Measurements from ENCODE around the gene TUB.
A peak's percentile ranks its signal among the peaks of the same experiment; 100 is the strongest.

Gene TUB

DNA sequence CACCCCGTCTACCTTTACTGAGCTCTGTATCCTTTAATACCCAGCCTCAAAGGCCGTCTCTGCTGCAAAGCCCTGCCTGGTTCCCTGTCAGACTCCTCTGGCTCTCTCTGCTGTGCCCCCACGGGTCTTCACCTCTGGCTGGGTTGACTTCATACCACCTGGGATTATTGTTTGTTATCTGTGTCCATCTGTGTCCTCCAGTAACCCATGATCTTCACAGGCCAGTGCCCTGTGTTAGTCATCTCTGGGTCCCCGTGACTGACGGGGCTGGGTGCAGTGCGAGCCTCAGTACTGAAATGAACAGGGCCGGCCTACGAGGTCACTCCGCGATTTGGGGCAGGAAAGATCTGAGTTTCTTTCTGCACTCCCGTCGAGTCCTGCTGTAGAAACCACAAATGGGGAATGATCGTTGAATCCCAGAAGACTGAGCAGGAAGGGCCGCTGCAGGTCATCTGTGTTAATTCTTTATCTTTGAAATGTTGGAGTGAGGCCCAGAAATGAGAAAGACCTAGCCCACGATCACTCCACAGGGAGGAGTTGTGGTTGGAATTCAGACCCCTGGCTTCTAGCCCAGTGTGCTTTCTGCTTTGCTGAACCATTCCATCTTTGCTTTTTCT is 12.3 kb upstream of the TUB start:
- DNase-seq = no peak

DNA sequence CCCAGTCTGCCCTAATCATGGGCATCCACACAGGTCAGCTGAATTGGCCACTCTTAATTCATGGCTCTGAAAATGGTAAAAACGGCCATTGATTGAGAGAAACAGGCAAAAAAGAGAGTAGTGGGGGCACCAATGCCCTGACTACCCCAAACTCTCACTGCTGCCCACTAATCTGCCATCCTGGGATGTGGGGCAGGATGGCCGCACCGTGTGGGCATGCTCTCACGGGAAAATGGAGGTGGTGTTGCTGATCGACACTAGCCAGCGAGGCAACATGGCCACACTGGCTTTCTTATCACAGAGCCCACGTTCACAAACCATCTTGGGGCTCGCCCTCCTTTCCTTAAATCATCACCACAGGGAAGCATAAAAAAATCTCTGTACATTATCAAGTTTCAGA is 11.2 kb upstream of the TUB start:
- no peak for DNase-seq

DNA sequence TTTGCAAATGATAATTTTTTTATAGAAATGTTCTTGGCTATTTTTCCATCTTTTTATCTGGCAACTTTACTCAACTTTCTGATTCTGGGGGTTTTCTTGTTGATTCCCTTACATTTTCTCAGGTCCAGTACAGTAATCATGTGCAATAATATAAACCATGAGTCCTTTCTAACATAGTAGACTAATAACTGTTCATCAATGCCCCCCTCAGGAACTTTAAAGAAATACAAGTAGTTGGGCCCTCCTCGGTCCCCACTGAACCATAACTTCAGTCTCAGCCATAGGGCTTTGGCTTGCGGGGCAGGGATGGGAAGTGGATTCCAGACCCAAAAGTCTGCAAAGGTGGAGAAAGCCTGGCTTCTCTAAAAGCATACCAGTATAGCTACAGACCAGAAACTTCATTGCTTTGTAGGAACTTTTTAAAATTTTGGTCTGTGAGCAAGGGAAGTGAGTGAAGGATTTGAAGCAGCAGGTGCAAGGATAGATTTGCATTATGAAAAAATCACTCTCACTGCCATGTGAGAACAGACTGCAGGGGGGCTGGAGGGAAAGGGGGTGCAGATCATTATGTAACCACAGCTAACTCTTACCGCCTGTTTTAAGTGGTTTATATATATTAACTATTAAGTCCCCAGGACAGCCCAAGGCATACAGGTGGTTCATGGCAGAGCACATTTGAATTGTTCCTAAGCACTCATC is 10.4 kb upstream of the TUB start:
- DNase-seq = no peak

DNA sequence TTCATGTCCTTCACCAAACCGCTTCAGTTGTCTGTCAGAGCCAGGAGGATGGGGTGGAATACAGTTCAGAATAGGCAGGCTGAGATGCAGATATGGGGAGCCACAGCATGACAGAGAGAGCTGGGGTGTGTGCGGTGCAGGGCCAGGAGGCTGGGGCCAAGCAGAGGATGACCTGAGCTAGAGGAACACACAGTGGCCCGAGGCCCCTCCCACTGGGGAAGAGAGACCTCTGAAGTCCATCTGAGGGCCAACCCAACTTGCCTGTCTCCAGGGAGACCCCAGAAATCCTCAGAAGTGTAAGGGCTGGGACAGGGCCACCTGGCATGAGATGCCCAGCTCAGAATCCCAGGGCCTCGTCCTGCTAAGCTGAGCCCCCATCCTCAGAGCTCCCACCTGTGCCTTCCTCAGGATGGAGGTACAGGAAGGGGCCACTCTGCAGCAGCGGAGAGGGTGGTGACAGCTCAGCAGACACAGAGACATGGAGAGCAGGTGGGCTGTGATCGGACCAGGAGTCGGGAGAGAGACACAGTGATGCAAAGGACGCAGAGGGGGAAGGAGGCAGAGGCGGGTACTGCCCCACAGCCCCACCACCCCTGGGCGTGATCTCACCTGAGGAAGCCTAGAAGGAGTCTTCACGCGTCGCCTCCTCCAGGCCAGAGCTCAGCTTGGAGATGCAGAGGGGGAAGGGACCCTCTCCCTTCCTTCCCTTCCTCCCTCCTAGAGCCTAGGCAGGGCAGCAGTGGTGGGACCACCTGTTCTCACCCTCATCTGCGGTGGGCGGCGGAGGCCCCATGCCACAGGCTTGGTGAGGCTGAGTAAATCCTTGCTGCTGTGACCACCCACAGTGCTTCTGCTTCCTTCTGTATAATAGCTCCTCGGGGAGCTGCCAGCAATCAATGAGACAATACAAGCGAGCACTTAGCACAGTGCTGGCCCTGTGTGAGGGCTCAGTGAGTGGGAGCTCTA is 9.1 kb upstream of the TUB start:
- DNase-seq = no peak

DNA sequence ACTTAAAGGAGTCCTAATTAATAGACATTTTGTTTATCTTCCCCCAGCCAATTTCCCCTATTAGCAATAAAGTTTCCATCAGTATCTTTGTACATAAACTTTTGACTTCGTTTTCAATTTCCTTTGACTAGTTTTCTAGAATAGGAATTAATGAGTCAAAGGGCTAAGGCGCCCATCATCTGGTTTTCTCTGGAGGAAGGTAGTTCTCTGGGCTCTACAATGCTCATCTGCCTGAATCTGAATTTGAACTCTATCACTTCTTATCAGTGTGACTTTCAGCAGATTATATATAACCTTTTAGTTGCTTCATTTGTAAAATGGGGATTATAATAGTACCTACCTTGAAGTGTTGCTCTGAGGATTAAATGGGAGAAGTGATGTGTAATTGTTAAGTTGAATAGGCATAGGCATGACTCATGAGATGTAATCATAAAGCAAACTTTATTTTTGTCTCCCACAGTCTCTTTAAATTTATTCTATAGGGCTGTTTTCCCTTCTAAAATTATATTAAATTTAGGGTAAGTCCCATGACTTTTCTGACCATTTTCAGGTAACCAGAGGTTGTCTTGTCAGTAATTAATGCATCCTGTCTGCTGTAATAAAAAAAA is 5.8 kb upstream of the TUB start:
- no peak for DNase-seq

DNA sequence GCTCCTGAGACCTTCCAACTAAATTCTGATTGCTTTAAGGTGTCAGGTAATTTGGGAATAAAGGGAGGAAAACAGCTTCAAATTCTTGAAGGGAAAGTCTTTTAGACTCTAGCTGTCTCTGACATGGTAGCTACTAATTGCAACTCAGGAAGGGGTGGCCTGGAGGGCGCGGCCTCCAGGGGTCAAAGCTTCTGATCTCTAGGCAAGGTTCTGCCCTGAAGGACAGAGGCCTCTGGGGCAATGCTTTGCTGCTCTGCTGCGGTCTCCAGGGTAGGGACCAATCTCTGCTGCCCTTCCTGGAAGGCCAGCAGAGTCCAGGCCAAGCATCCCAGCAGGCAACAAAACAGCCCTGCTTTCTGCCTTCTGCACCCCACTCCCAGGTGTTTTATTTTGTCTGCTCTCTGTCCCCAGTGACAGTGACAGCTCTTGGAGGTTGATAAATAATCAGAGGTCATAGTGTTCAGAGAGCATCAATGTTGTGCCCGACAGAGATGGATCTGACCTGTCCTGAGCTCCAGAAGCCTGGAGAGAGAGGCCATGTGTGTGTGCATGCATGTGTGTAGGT is 1.8 kb upstream of the TUB start:
- no peak for DNase-seq

DNA sequence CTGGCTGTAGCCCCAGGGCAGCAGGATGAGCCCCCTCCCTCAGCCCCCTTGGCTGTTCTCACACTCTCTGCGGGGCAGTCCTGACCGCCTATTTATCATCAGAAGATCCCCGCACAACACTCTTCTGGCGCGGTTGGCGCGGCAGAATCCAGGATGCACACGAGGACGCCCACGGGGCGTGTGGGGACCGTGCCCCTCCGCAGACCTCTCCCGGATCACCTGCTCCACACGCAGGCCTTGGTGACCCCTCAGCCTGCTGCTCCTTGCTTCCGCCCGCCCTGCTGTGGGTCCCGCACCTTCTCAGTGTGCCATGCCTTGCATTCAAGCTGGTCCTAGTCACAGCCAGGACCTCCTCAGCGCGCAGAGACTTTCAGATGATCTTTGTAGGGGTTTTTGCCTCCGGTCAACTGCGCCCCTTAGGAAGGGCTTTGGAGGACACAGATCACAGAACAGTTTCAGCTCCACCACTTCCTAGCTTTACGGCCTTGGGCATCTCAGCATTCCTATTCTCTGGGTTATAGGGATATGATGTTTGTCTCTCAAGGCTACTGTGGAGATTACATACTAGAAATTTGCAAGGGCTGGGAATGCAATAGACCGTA is 841 bp upstream of the TUB start:
- DNase-seq = no peak

DNA sequence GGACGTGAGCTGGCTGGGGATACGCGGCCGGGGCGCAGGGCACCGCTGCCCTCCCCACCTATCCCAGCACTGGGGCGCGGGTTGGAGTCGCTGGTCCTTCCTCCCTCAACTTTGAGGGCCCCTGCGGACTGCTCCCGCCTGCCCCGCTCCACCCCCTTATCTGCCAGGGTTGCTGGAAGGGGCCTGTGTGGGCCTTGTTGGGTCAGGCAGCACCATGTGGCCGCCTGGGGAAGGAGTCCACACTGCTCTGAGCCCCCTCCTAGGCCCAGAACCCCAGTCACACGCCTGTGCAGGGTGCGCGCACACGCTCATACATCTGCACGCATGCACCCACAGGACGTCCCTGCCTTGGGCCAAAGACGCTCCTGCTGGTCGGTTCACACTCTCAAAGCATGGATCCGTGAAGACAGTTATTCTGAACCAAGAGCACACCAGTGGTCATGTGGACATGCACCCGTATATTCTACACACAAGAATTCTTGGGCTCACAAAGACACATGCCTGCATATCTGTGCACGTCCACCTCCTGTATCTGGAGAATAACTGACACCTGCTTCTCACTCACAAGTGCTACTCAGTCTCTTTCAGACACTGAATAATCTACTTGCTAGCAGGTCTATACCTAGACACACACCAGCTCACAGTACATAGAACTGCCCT is 710 bp downstream of the TUB start:
- no peak for DNase-seq

DNA sequence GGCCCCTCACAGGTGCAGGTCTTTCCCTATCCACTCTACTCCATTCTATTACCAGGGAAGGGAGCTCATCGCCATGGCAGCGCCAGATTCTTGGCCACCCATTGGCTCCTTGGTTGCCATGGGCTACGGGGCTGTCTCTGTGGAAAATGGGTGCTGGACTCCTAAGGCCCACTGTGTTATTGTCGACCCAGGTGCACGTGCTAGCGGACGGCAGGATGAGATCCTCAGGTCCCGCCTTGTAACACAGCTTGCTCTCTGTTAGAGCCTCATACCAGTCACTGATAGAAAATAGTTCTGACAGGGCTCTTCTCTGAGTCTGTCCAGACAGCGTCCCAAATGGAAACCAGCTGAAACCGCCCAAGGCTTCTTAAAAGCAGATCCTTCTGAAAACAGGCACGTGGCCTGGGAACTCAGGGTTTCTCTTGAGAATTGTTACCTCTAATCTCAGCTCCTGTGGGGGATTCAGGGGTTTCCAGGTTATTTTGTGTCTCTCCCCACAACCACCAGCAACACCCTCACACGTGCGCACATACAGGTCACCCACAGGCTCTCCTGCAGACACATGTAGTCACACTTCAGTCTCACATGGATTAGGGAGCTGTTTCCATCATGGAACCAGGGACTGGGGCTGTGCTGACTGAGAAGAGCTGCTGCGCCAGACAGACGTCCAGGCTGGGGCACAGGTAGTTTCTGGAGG is 1.5 kb downstream of the TUB start:
- no peak for DNase-seq

DNA sequence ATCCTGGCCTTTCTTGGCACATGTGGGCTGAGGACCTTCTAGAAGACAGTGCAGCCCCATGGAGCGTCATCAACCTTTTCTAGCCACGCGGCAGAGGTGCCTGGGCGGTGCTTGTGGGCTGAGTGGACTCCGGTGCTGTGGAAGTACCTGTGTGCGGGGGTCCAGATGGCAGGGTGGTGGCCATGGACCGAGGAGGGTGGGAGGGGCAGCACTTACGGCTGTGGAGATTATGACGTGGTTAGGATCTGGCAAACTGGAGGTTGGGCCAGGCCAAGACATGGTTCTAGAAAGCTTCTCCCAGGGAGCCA is 2.0 kb downstream of the TUB start:
- DNase-seq = no peak

DNA sequence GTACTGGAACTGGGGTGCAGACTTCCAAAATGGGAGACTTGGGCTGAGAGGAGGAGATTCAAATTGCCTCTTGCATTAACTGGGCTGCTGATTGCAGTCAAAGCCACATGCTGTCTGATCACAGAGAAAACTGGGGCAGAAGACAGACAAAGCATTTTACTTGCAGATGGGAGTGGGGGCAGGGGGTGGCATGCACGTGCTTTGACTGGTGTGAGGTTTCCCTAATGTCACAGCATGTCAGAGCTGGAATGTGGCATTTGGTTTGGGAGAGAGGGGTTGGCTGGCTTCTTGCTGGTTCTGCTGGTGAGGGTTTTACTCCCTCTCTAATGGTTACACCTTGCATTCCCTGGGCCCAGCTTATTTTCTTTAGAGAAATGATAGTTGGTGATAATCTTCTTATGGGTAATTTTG is 2.9 kb downstream of the TUB start:
- DNase-seq = no peak

DNA sequence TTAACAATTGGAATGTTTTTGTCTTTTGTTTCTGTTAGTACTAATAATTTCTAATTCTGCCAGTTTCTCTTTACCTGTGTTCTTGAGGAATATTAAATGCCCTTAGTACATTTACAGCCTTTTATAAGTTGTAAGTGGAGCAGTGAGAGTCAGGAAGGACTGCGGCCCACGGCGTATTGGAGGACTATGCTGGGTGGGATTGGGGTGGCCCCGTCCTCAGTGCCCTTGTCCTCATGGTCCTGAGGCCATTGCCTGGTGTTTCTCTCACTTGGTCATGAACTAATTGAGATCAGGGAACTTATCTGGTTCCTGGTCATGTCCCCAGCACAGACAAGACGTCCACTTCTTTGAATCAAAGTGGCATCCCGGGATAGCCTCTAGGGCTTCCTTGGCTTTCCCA is 3.3 kb downstream of the TUB start:
- DNase-seq = no peak

DNA sequence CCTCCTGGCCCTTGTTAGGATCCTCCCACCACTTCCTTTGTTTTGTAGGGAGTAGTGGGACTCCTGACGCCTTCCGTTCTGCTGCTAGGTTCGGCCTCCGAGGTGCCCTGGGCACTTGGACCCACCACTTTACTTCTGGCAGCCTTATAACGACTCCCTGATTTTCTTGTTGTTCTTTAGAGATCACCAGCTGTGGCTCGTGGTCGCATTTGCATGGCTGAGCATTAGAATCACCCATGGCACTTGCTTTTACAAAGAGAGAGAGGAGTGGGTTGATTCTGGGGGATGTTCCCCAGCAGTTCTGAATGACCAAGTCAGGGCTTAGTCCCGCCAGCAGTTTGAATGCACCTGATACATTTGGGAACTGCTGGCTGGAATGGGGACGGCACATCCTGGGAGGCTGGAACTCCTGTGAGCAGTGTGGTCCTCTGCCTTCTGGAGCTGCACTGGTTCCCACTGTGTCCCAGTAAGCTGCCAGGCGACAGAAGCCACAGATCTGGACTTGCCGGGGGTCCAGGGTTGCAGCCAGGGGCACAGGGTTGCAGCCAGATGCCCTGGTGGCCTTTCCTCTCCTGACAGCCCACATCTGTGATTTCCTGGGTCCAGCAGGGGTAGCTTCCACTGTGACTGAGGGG is 4.1 kb downstream of the TUB start:
- DNase-seq = no peak

DNA sequence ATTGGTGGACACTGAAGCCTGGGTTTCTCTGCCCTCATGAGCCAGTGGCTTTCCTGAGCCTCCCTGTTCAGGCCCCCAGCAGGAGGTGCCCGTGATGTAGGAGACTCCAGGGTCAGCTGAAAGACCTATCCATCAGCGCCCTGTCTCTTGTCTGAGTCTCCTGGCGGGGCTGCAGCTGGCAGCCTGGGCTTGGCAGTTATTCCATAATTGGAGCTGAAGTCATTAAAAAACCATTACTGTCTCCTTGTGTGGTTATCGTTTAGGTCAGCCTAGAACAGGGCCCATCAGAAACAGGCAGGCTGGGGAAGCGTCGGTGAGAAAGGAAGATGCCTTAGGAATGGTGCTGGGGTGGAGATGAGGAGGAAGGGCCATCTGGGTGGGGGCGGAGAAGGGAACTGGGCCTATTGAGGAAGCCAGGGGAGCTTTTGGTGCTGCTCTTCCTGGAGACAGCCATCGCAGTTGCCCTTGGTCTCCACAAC is 5.0 kb downstream of the TUB start:
- peak; percentile 24 for DNase-seq

DNA sequence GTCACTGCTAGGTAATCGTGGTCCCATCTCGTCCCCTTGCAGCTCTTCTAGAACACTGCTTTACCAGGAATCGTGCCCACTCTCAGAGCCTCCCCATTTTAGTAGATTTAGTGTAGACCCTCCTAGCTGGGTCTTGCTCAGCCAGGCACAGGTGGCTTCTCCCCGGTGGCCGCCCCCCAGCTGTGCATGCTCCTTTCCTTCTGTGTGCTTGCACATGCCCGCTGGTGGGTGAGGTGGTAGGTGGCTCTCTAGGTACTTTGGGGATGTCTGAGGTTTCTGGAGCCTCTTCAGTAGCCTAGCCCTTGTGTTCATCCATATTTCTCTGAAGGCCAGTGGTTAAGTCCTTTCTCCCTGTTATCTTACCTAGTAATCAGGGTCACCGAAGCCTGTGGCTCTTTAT is 5.6 kb downstream of the TUB start:
- no peak for DNase-seq

DNA sequence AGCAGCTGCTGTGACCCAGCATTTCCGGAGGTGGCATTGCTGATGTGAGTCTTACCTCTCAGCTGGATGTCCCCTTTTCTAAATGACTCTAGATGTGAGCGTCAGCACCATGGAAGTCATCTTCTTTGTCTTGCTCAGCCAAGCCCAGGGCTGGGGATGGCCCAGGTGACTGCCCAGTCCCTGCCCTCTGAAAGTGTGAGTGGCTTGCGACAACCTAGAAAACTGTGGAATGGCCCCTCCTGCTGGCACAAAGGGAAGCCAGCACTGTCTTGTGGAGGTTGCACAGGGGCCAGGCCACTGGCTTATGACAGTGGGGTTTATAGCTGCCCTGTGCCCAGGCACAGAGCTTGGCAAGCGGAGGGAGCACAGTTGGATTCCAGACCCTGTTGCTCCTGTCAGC is 6.2 kb downstream of the TUB start:
- DNase-seq = no peak

DNA sequence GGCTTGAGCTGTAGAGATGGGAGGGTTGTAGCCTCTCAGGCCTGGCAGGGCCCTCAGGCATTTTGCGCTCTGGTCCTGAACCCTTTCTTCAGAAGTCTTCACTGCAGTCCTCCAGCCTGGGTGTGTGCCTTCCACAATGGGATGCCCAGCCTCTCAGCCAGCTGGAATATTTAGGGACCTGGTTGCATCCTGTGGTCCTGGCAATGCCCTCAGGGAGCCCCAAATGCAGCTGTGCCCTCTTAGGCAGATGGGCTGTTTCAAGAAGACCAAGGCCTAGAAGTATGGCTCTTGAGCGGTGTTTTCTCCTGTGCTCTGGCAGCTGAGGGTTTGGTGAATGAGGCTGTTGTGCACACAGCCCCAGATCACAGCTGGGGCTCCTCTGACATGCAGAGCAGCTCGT is 6.7 kb downstream of the TUB start:
- DNase-seq = no peak

DNA sequence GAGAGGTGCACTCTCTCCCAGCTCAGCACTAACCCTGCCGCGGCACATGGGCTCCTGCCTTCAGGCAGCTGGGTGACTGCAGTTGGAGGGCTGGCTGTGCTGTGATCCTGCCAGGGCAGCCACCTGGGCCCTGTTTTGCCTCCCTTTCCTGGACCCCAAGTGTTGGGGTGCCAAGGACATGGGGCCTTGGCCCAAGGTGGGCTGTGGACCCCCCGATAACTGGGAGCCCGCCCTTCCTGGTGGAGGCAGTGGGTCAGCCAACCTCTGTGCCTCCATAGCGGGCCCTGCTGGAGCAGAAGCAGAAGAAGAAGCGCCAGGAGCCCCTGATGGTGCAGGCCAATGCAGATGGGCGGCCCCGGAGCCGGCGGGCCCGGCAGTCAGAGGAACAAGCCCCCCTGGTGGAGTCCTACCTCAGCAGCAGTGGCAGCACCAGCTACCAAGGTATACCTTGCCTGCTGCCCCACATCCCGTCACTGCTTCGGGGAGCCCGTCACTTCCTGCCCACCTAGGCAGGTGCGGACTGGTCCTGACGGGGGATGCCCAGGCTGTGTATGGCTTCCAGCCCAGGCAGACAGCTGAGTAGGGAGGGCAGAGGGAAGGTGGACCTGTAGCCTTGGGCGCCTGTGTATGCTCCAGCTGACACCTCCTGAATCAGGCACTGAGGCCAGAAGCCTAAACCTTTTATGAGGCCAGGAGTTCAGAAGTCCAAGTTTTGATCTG is 8.9 kb downstream of the TUB start:
- DNase-seq = no peak

DNA sequence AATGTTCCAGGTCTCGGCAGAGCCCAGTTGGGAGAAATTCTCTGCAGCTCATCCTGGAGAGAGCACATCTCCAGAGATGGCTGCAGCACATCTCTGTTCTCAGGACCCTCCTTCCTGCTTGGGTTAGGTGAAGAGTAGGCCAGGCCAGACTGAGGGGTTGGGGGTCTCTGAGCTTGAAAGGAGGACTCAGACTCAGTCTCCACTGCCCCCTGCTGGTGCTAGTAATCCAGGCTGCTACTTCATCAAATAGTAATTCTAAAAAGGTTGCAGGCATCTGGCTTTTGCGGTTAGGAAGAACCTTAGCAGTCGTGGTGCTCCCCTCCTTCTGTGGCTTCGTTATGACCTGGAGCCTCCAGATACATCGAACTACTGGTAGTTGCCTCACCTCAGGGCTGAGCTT is 9.7 kb downstream of the TUB start:
- DNase-seq = no peak

DNA sequence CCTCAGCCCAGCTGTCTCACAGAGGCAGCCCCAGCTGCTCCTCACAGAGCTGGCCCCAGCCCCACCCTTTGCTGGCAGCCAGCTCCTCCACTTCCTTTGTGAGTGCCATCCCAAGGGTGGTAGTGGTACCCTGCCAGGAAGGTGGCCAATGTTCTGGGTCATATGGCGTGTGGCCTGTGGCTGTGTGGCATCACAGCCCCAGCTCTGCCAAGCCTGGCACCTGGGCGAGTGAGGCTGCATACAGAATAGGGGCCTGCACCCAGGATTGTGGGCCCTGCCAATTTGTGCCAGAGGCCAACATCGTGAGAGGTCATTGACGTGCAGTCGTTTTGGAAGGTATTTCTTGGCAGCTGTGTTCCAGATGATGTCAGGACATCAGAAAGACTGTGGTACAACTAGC is 10.7 kb downstream of the TUB start:
- DNase-seq = no peak
